Neuronal stem cell (in vitro differentiated cells): ENCODE data around the gene PA2G4.

Experiments
- DNase-seq: peaks from one replicate; pipeline ENCODE4 v3.0.0-alpha.2; 2013; ENCODE audit warnings: low spot score
- H2AFZ ChIP-seq: one replicate; pipeline ENCODE4 v1.6.1; 2013; ENCODE audit warnings: mild to moderate bottlenecking, low read length, inconsistent platforms
- H2AK5ac ChIP-seq: 2 replicates; pipeline ENCODE4 v1.6.1; 2013; ENCODE audit warnings: low read depth, mild to moderate bottlenecking, inconsistent platforms, low read length, moderate library complexity, mixed read lengths
- H2BK120ac ChIP-seq: 2 replicates; pipeline ENCODE4 v1.6.1; 2013; ENCODE audit warnings: low read depth, mild to moderate bottlenecking, inconsistent platforms, low read length, moderate library complexity, mixed read lengths
- H2BK12ac ChIP-seq: one replicate; pipeline ENCODE4 v1.6.1; 2013; ENCODE audit warnings: low read length, inconsistent platforms
- H2BK15ac ChIP-seq: 2 replicates; pipeline ENCODE4 v1.6.1; 2013; ENCODE audit warnings: mild to moderate bottlenecking, low read length, inconsistent platforms, mixed read lengths
- H2BK5ac ChIP-seq: one replicate; pipeline ENCODE4 v1.6.1; 2013; ENCODE audit warnings: inconsistent platforms, mild to moderate bottlenecking, low read length, moderate library complexity
- H3K14ac ChIP-seq: one replicate; pipeline ENCODE4 v1.6.1; 2013; ENCODE audit warnings: low read length, inconsistent platforms
- H3K18ac ChIP-seq: 2 replicates; pipeline ENCODE4 v1.6.1; 2013; ENCODE audit warnings: low read length, inconsistent platforms
- H3K23ac ChIP-seq: 2 replicates; pipeline ENCODE4 v1.6.1; 2013; ENCODE audit warnings: low read depth, mild to moderate bottlenecking, mixed read lengths, low read length, inconsistent platforms; ENCODE audit not compliant: poor library complexity
- H3K27ac ChIP-seq: replicated peaks from 3 replicates; pipeline ENCODE4 v1.5.1; 2013; ENCODE audit warnings: low read length, inconsistent platforms
- H3K27me3 ChIP-seq, 3 experiments: 2 replicates each; pipeline ENCODE4 v1.6.1; 2013; ENCODE audit warnings: low read length in 3 of 3, mild to moderate bottlenecking in 2 of 3, inconsistent platforms in 1 of 3, low read depth in 1 of 3, mixed read lengths in 1 of 3, moderate library complexity in 1 of 3; ENCODE audit not compliant: control insufficient read depth in 3 of 3, insufficient read depth in 3 of 3
- H3K36me3 ChIP-seq, 2 donors: replicated peaks in 1 of 2; 2 replicates each; pipeline ENCODE4 v1.6.1; 2013; ENCODE audit warnings: low read length in 2 of 2; ENCODE audit not compliant: control insufficient read depth in 2 of 2, insufficient read depth in 2 of 2
- H3K4ac ChIP-seq: 2 replicates; pipeline ENCODE4 v1.6.1; 2013; ENCODE audit warnings: inconsistent platforms, mild to moderate bottlenecking, low read length, moderate library complexity
- H3K4me1 ChIP-seq, 2 donors: 1 replicate in 1 of 2; 2 replicates in 1 of 2; pipeline ENCODE4 v1.6.1; 2013; ENCODE audit warnings: low read length in 2 of 2, low read depth in 1 of 2; ENCODE audit not compliant: control insufficient read depth in 2 of 2, insufficient read depth in 1 of 2
- H3K4me2 ChIP-seq: one replicate; pipeline ENCODE4 v1.6.1; 2013; ENCODE audit warnings: mild to moderate bottlenecking, low read length, inconsistent platforms; ENCODE audit not compliant: insufficient read depth, poor library complexity, severe bottlenecking
- H3K4me3 ChIP-seq, 2 donors: 2 replicates each; pipeline ENCODE4 v1.5.1; 2013; ENCODE audit warnings: low read length in 2 of 2, mild to moderate bottlenecking in 2 of 2, inconsistent platforms in 1 of 2, moderate library complexity in 1 of 2
- H3K79me1 ChIP-seq: one replicate; pipeline ENCODE4 v1.6.1; 2013; ENCODE audit warnings: low read depth, mild to moderate bottlenecking, inconsistent platforms, low read length, moderate library complexity
- H3K9ac ChIP-seq: one replicate; pipeline ENCODE4 v1.6.1; 2013; ENCODE audit warnings: mild to moderate bottlenecking, low read depth, low read length, inconsistent platforms; ENCODE audit not compliant: poor library complexity
- H3K9me3 ChIP-seq, 2 donors: replicated peaks in 1 of 2; 2 replicates each; pipeline versions ENCODE3 to v1.6.1; 2013; ENCODE audit warnings: low read length in 2 of 2, mild to moderate bottlenecking in 2 of 2, inconsistent platforms in 1 of 2, low read depth in 1 of 2, mixed read lengths in 1 of 2, moderate library complexity in 1 of 2; ENCODE audit not compliant: control insufficient read depth in 2 of 2, insufficient read depth in 1 of 2
- H4K8ac ChIP-seq: one replicate; pipeline ENCODE4 v1.6.1; 2013; ENCODE audit warnings: low read depth, mild to moderate bottlenecking, inconsistent platforms, low read length, moderate library complexity
- H4K91ac ChIP-seq: one replicate; pipeline ENCODE4 v1.6.1; 2013; ENCODE audit warnings: low read length, low read depth, mild to moderate bottlenecking, inconsistent platforms; ENCODE audit not compliant: poor library complexity
- WGBS, 2 donors: extraction: QIAGEN DNeasy Blood & Tissue Kit; methylation state at CpG; one replicate each; pipeline ENCODE4 v1.1.7; 2013; ENCODE audit warnings: missing lambda C conversion rate in 2 of 2, mixed read lengths in 1 of 2; ENCODE audit not compliant: insufficient read length in 2 of 2, insufficient replicate concordance in 1 of 2; ENCODE audit errors: extremely low coverage in 2 of 2; 5-methylcytosine and 5-hydroxymethylcytosine counted together

The PA2G4 gene

GRCh38 chr12:56158029-56158925, 53.9 kb downstream of the PA2G4 start, which contains the start of gene MYL6:
Gene MYL6, plus strand, starts transcription at chr12:56158359. Its CDS starts 43 bp downstream, at chr12:56158402.
- Histone ChIP-seq H2BK15ac (peak within 1 kb of the TSS; percentile 71), H4K91ac (no peak within 1 kb of the TSS), H3K9me3 (no peaks in the 10 kb centered on the region), H2BK12ac (no peak within 1 kb of the TSS), H2AFZ (peak within 1 kb of the TSS; percentile 66), H3K27me3 (no peaks in the 10 kb centered on the region), H3K4ac (peak within 1 kb of the TSS; percentile 53), H3K23ac (peak within 1 kb of the TSS; percentile 99), H3K4me1 (peaks cover 31 to 40% of the 10 kb centered on the region in 2 donors), H3K14ac (peak within 1 kb of the TSS; percentile 11), H3K9ac (peak within 1 kb of the TSS; percentile 90), H3K36me3 (peaks cover 38 to 57% of the 10 kb centered on the region in 2 donors), H4K8ac (no peak within 1 kb of the TSS), H3K27ac (peak within 1 kb of the TSS; percentile 96), H3K18ac (peak within 1 kb of the TSS; percentile 95), H3K79me1 (no peaks in the 10 kb centered on the region), H2BK5ac (peak within 1 kb of the TSS; percentile 62), H3K4me2 (peak within 1 kb of the TSS; percentile 60), H2BK120ac (no peak within 1 kb of the TSS), H3K4me3 (peak within 1 kb of the TSS; percentile 85 to 91), H2AK5ac (peak within 1 kb of the TSS; percentile 65)
- peak; percentile 93 for DNase-seq
- WGBS, 2 donors, result no CpG with 5 or more reads among the region's 30 CpGs

- no peak overlapping the region for H2BK15ac ChIP-seq
- no peaks in the 10 kb centered on the region for H3K79me1 ChIP-seq
- no peak overlapping the region for H3K18ac ChIP-seq
- H3K9ac ChIP-seq, result no peak overlapping the region
- peak overlapping the region; percentile 68 for H3K27ac ChIP-seq
- peak overlapping the region; percentile 53 for H3K4me2 ChIP-seq
- peaks cover 27 to 40% of the 10 kb centered on the region in 2 donors for H3K4me1 ChIP-seq
- H4K91ac ChIP-seq, result no peak overlapping the region
- H3K23ac ChIP-seq, result no peak overlapping the region
- DNase-seq, result peak; percentile 46
- H2BK120ac ChIP-seq, result no peak overlapping the region
- H2AFZ ChIP-seq, result no peak overlapping the region
- no peak overlapping the region for H2BK12ac ChIP-seq
- H3K27me3 ChIP-seq, result no peaks in the 10 kb centered on the region
- no peak overlapping the region for H4K8ac ChIP-seq
- no peak overlapping the region for H2BK5ac ChIP-seq
- H3K14ac ChIP-seq, result no peak overlapping the region
- no peaks in the 10 kb centered on the region for H3K9me3 ChIP-seq
- peaks cover 41 to 65% of the 10 kb centered on the region in 2 donors for H3K36me3 ChIP-seq
- H2AK5ac ChIP-seq, result no peak overlapping the region
- peak overlapping the region; percentile 85 to 91 for H3K4me3 ChIP-seq
- WGBS, 2 donors, result no CpG with 5 or more reads among the region's 6 CpGs
- no peak overlapping the region for H3K4ac ChIP-seq
These were observed 54.6 kb downstream of the PA2G4 start for GRCh38 chr12:56158926-56159461.

GRCh38 chr12:56159482-56160192, 55.3 kb downstream of the PA2G4 start:
- no peak overlapping the region for H3K14ac ChIP-seq
- no peak overlapping the region for H2BK12ac ChIP-seq
- H3K23ac ChIP-seq, result no peak overlapping the region
- no CpG with 5 or more reads among the region's 8 CpGs for WGBS, 2 donors
- H3K4me3 ChIP-seq, result peak overlapping the region; percentile 85 to 91
- no peak overlapping the region for H2BK15ac ChIP-seq
- H3K4me1 ChIP-seq, result peaks cover 27 to 40% of the 10 kb centered on the region in 2 donors
- no peak overlapping the region for H3K4ac ChIP-seq
- H3K36me3 ChIP-seq, result peaks cover 42 to 70% of the 10 kb centered on the region in 2 donors
- H2BK120ac ChIP-seq, result no peak overlapping the region
- no peaks in the 10 kb centered on the region for H3K9me3 ChIP-seq
- H2AFZ ChIP-seq, result no peak overlapping the region
- H3K27me3 ChIP-seq, result no peaks in the 10 kb centered on the region
- H2AK5ac ChIP-seq, result no peak overlapping the region
- H3K18ac ChIP-seq, result no peak overlapping the region
- H2BK5ac ChIP-seq, result no peak overlapping the region
- no peaks in the 10 kb centered on the region for H3K79me1 ChIP-seq
- peak overlapping the region; percentile 53 for H3K4me2 ChIP-seq
- DNase-seq, result no peak
- H4K91ac ChIP-seq, result no peak overlapping the region
- peak overlapping the region; percentile 5 for H3K9ac ChIP-seq
- H3K27ac ChIP-seq, result peak overlapping the region; percentile 1
- no peak overlapping the region for H4K8ac ChIP-seq
